Measurements from ENCODE around the gene GRIK1.
A peak's percentile ranks its signal among the peaks of the same experiment; 100 is the strongest.

Gene GRIK1

GRCh38 chr21:29508301-29508700, 431.5 kb downstream of the GRIK1 start:
- no peak for DNase-seq

- DNase-seq = peak; percentile 36
These were observed 432.8 kb downstream of the GRIK1 start for GRCh38 chr21:29506947-29507346.

GRCh38 chr21:29506214-29506613, 433.6 kb downstream of the GRIK1 start:
- DNase-seq = no peak

- DNase-seq = no peak
These were observed 435.0 kb downstream of the GRIK1 start for GRCh38 chr21:29504751-29505321.

- DNase-seq = no peak
These were observed 438.3 kb downstream of the GRIK1 start for GRCh38 chr21:29501451-29501850.

GRCh38 chr21:29499734-29500343, 440.0 kb downstream of the GRIK1 start:
- peak; percentile 8 for DNase-seq

GRCh38 chr21:29499229-29499628, 440.6 kb downstream of the GRIK1 start:
- DNase-seq = no peak

- no peak for DNase-seq
These were observed 443.5 kb downstream of the GRIK1 start for GRCh38 chr21:29496337-29496736.

- DNase-seq = no peak
These were observed 449.8 kb downstream of the GRIK1 start for GRCh38 chr21:29490016-29490415.

- no peak for DNase-seq
These were observed 452.6 kb downstream of the GRIK1 start for GRCh38 chr21:29487154-29487553.

All from activated CD4-positive, alpha-beta T cell treated with anti-CD3 and anti-CD28 coated beads, Interleukin-2, Interleukin-6, amounts not matched to agents 100 ng/mL and 50 ng/mL, durations not matched to agents 16 hours and 8 hours (primary cell).